Testis (tissue), 2 donors: ENCODE results near the gene SLC6A9.

ENCODE experiments used
- CTCF ChIP-seq, 3 experiments: fragments of 450-650 bp in 2 of 3; fragments of 200-600 bp in 1 of 3; sonication (generic) in 1 of 3; IDR thresholded peaks; one replicate each; pipeline ENCODE4 v1.5.1; 2016 to 2019; ENCODE audit warnings: antibody characterized with exemption in 3 of 3, mild to moderate bottlenecking in 2 of 3, moderate library complexity in 1 of 3
- POLR2A ChIP-seq: fragments of 450-650 bp; IDR thresholded peaks from one replicate; pipeline ENCODE4 v1.6.1; 2017; ENCODE audit warnings: antibody characterized with exemption, mild to moderate bottlenecking, moderate library complexity

- TF ChIP-seq CTCF (IDR thresholded peaks at IDR 0.05), result no peak
- TF ChIP-seq POLR2A, result no peak
Measured at GRCh38 chr1:43979261-43979527, 52.1 kb downstream of the SLC6A9 start.
